ENCODE data around the gene CMTM6.
A peak's percentile ranks its signal among the peaks of the same experiment; 100 is the strongest.
"Not testable (repeated sequence)": the region's sequence is repeated elsewhere in the genome, so short reads cannot be mapped to it uniquely, and the experiment has no call there.

Gene CMTM6

GRCh38 chr3:32498992-32499391 lies 3.7 kb downstream of the CMTM6 start:
- no peak for DNase-seq

GRCh38 chr3:32498252-32498651 lies 4.4 kb downstream of the CMTM6 start:
- DNase-seq: no peak

- no peak for DNase-seq
Observed at GRCh38 chr3:32495609-32496008, 7.0 kb downstream of the CMTM6 start.

GRCh38 chr3:32495085-32495484 lies 7.6 kb downstream of the CMTM6 start:
- no peak for DNase-seq

GRCh38 chr3:32493437-32494414 lies 8.9 kb downstream of the CMTM6 start:
- DNase-seq: peak; percentile 35

- DNase-seq: no peak
Observed at GRCh38 chr3:32492684-32493436, 9.8 kb downstream of the CMTM6 start.

GRCh38 chr3:32488474-32489008 lies 14.1 kb downstream of the CMTM6 start:
- DNase-seq: no peak

GRCh38 chr3:32487781-32488473 lies 14.7 kb downstream of the CMTM6 start:
- no peak for DNase-seq

- DNase-seq: no peak
Observed at GRCh38 chr3:32484436-32484835, 18.2 kb downstream of the CMTM6 start.

- DNase-seq: no peak
Observed at GRCh38 chr3:32483772-32484171, 18.9 kb downstream of the CMTM6 start.

- no peak for DNase-seq
Observed at GRCh38 chr3:32482693-32483092, 20.0 kb downstream of the CMTM6 start.

GRCh38 chr3:32481791-32482631 lies 20.6 kb downstream of the CMTM6 start:
- DNase-seq: no peak

GRCh38 chr3:32480604-32481003 lies 22.0 kb downstream of the CMTM6 start:
- DNase-seq: no peak

GRCh38 chr3:32474201-32474600 lies 28.5 kb downstream of the CMTM6 start:
- no peak for DNase-seq

GRCh38 chr3:32472151-32472550 lies 30.5 kb downstream of the CMTM6 start:
- not testable (repeated sequence) for DNase-seq

- DNase-seq: no peak
Observed at GRCh38 chr3:32471246-32471645, 31.4 kb downstream of the CMTM6 start.

GRCh38 chr3:32470362-32470761 lies 32.3 kb downstream of the CMTM6 start:
- DNase-seq: no peak

GRCh38 chr3:32469151-32469874 lies 33.3 kb downstream of the CMTM6 start:
- DNase-seq: no peak

GRCh38 chr3:32467333-32468070 lies 35.1 kb downstream of the CMTM6 start:
- peak; percentile 78 for DNase-seq

- DNase-seq: not testable (repeated sequence)
Observed at GRCh38 chr3:32466808-32467207, 35.8 kb downstream of the CMTM6 start.

GRCh38 chr3:32464726-32465125 lies 37.9 kb downstream of the CMTM6 start:
- not testable (repeated sequence) for DNase-seq

Data from activated CD4-positive, alpha-beta T cell treated with anti-CD3 and anti-CD28 coated beads, Interleukin-2, Interleukin-6, amounts not matched to agents 100 ng/mL and 50 ng/mL, durations not matched to agents 16 hours and 8 hours (primary cell).